ENCODE measurements around the gene LYPD4. TPM values are rescaled to one million over a fixed set of nuclear protein-coding genes. Genes with fewer than 3 reads are reported as not detected.

Gene LYPD4
- total and polyA plus RNA-seq, 12 donors = 0.08 TPM; not detected in 11

DNA sequence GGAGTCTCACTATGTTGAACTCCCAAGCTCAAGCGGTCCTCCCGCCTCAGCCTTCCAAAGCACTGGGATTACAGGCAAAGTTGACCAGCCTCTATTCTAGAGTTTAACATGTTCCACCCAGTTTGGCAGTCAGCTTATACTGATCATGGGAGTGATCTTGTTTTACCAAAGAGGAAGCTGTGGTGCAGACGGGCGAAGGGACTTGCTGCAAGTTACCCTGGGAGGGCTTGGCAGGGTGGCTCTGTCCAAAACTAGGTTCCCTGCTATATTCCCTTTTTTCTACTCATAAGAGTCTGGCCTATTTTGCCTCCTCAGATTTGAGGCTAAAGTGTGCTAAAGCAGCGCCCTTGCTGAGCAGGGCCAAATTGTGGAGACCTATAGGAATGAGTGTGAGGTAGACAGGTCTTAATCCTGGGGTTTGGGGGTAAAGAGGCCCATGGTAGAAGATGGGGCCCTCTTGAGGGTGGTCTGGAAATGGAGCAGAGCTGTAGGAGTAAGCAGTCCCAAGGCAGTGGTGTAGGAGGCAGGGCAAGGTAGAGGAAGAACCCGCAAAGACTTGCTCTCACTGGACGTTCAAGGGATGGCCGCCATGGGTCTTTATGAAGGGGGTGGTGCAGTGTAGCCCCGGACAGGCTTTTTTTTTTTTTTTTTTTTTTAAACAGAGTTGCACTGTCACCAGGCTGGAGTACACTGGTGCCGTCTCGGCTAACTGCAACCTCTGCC lies 18.9 kb upstream of the LYPD4 start:
- no peak overlapping the region for H3K4me3 ChIP-seq
- H3K9me3 ChIP-seq (replicated peaks in 1 of 3) = no peaks in the 10 kb centered on the region
- H3K36me3 ChIP-seq (replicated peaks in 1 of 2) = peaks cover 0 to 72% of the 10 kb centered on the region in 2 donors
- 78 to 86% (median 84%) methylated on average over 11 of the region's 11 CpGs for WGBS, 4 donors
- H3K27ac ChIP-seq = no peak overlapping the region
- intact Hi-C loops (cut with DNase I) = no loop called here
- no peak for DNase-seq
- H3K4me1 ChIP-seq (replicated peaks in 1 of 2) = peaks cover 9 to 36% of the 10 kb centered on the region in 2 donors
- H3K27me3 ChIP-seq = no peaks in the 10 kb centered on the region
- TF ChIP-seq, protein P1, sequence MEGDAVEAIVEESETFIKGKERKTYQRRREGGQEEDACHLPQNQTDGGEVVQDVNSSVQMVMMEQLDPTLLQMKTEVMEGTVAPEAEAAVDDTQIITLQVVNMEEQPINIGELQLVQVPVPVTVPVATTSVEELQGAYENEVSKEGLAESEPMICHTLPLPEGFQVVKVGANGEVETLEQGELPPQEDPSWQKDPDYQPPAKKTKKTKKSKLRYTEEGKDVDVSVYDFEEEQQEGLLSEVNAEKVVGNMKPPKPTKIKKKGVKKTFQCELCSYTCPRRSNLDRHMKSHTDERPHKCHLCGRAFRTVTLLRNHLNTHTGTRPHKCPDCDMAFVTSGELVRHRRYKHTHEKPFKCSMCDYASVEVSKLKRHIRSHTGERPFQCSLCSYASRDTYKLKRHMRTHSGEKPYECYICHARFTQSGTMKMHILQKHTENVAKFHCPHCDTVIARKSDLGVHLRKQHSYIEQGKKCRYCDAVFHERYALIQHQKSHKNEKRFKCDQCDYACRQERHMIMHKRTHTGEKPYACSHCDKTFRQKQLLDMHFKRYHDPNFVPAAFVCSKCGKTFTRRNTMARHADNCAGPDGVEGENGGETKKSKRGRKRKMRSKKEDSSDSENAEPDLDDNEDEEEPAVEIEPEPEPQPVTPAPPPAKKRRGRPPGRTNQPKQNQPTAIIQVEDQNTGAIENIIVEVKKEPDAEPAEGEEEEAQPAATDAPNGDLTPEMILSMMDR (IDR thresholded peaks at IDR 0.05) = no peak
- TF ChIP-seq POLR2A (IDR thresholded peaks at IDR 0.05) = no peak

DNA sequence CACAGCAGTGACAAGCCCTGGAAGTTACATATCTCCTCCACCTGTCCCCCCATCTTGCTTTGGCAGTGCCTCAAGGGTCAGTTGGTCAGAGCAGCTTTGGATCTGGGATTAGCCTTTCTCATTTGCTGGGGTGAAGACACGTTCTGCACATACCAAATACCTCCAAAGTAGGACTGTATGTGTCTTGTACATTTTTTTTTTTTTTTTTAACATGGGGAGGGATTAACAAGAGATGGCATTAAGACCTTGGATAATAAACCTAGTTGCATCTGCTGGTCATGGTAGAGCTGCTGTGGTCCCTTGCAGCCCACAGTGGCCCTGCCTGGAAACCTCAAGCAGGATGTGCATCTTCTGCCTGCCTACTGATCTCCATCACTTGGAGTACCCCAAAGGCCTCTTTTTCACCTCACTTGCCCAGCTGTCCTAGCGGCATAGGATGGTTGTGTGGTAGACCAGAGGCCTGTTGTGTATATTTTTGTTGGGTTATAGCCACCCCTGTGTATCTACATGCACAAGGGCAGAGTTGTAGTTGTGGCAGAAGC lies 18.0 kb upstream of the LYPD4 start:
- WGBS, 4 donors = 55 to 80% (median 74%) methylated on average over 2 of the region's 2 CpGs
- peaks cover 9 to 36% of the 10 kb centered on the region in 2 donors for H3K4me1 ChIP-seq (replicated peaks in 1 of 2)
- H3K27ac ChIP-seq = no peak overlapping the region
- no peaks in the 10 kb centered on the region for H3K27me3 ChIP-seq
- intact Hi-C loops (cut with DNase I) = no loop called here
- no peak for TF ChIP-seq POLR2A (IDR thresholded peaks at IDR 0.05)
- TF ChIP-seq, protein P1 (IDR thresholded peaks at IDR 0.05) = no peak
- no peaks in the 10 kb centered on the region for H3K9me3 ChIP-seq (replicated peaks in 1 of 3)
- DNase-seq = no peak
- no peak overlapping the region for H3K4me3 ChIP-seq
- H3K36me3 ChIP-seq (replicated peaks in 1 of 2) = peaks cover 0 to 63% of the 10 kb centered on the region in 2 donors

DNA sequence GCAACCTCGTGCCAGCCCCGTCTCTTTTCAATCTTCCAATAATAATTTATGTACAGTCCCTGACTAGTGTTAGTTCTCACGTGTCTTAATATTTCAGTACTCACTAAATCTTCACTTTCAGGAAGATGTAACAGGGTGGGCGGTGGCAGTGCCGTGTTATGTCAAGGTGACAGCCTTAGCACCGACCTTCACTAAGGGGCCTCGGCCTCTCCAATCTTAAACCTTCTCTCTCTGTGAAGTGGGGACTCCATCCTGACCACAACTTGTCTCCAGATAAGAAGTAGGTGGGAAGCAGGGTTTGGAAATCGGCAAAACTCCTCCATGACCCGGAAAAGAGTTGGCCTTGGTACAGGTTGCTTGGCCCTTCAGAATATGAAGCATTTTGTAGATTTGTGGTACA lies 17.4 kb upstream of the LYPD4 start:
- TF ChIP-seq, protein P1 (IDR thresholded peaks at IDR 0.05) = no peak
- no peak for TF ChIP-seq POLR2A (IDR thresholded peaks at IDR 0.05)
- H3K27me3 ChIP-seq = no peaks in the 10 kb centered on the region
- peak overlapping the region in 2 of 5 donors; percentile 96 to 98 for H3K27ac ChIP-seq
- H3K4me3 ChIP-seq = no peak overlapping the region
- DNase-seq = no peak
- intact Hi-C loops (cut with DNase I) = no loop called here
- no peaks in the 10 kb centered on the region for H3K9me3 ChIP-seq (replicated peaks in 1 of 3)
- peaks cover 0 to 56% of the 10 kb centered on the region in 2 donors for H3K36me3 ChIP-seq (replicated peaks in 1 of 2)
- WGBS, 4 donors = 45 to 61% (median 53%) methylated on average over 9 of the region's 9 CpGs
- peaks cover 9 to 36% of the 10 kb centered on the region in 2 donors for H3K4me1 ChIP-seq (replicated peaks in 1 of 2)

DNA sequence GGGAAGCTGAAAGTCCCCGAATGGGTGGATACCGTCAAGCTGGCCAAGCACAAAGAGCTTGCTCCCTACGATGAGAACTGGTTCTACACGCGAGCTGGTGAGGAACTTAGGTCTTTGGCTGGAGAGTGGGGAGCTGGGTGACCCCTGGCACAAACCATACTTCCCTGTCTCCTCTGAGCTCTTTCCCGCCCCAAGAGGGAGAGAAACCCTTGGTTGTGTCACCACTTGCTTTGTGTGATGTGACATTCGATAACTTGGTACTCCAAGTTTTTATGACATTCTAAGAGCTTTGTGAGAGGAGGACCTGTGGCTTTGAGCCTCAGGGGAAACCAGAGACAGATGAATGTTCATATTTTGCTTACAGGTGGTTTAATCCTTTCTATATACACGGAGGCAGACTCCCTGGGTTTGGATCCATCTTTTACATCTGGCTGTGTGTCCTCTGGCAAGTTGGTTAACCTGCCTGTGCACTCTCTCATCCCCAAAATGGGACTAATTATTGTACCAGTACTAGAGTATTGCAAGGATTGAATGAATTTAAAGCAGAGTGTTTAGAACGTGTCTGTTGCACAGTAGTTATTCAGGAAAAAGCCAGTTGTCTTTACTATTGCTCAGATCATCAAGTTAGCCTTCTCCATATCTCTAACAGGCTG lies 16.8 kb upstream of the LYPD4 start:
- H3K9me3 ChIP-seq (replicated peaks in 1 of 3) = no peaks in the 10 kb centered on the region
- H3K4me1 ChIP-seq (replicated peaks in 1 of 2) = peaks cover 9 to 36% of the 10 kb centered on the region in 2 donors
- no peaks in the 10 kb centered on the region for H3K27me3 ChIP-seq
- intact Hi-C loops (cut with DNase I) = no loop called here
- DNase-seq = no peak
- H3K4me3 ChIP-seq = peak overlapping the region in 3 of 4 donors; percentile 92 to 94 (median 92)
- 36 to 41% (median 36%) methylated on average over 7 to 9 of the region's 9 CpGs for WGBS, 4 donors
- peaks cover 0 to 50% of the 10 kb centered on the region in 2 donors for H3K36me3 ChIP-seq (replicated peaks in 1 of 2)
- TF ChIP-seq, protein P1 (IDR thresholded peaks at IDR 0.05) = no peak
- no peak for TF ChIP-seq POLR2A (IDR thresholded peaks at IDR 0.05)
- H3K27ac ChIP-seq = peak overlapping the region in 3 of 5 donors; percentile 96 to 98 (median 98)

Measured in adrenal gland (tissue), 12 donors.